Activated CD8-positive, alpha-beta T cell treated with anti-CD3 and anti-CD28 coated beads, Interleukin-2, amount 10 ng/mL, durations not matched to agents 7 days and 5 days (primary cell): ENCODE measurements around the gene SLC24A3. TPM values are rescaled to one million over a fixed set of nuclear protein-coding genes. Genes with fewer than 3 reads are reported as not detected.

Source experiments
- ATAC-seq: fragments of 150-1000 bp; cut with Tn5 transposase; one replicate; pipeline ENCODE4 v1.10.0; 2021; ENCODE audit warnings: moderate library complexity
- CTCF ChIA-PET: fragments of 350-600 bp; sonication (Branson Sonifier 250); formaldehyde crosslinking; loops from one replicate; lab custom pipeline; 2021; ENCODE audit warnings: antibody characterized with exemption; lab: Charles Lee
- POLR2A ChIA-PET: fragments of 350-600 bp; sonication (Branson Sonifier 250); formaldehyde crosslinking; loops from one replicate; lab custom pipeline; 2021; ENCODE audit warnings: antibody characterized with exemption; lab: Charles Lee
- DNase-seq: peaks from one replicate; pipeline ENCODE4 v3.0.0-alpha.2; 2020
- H3K27ac Mint-ChIP-seq: one replicate; pipeline ENCODE4 v1.8.0; 2021; ENCODE audit warnings: mild to moderate bottlenecking, mixed read lengths
- H3K27me3 Mint-ChIP-seq: one replicate; pipeline ENCODE4 v1.8.0; 2021; ENCODE audit warnings: low read depth, mixed read lengths
- H3K36me3 Mint-ChIP-seq: one replicate; pipeline ENCODE4 v1.8.0; 2021; ENCODE audit warnings: low read depth, mixed read lengths
- H3K4me1 Mint-ChIP-seq: one replicate; pipeline ENCODE4 v1.8.0; 2021; ENCODE audit warnings: low read depth, mixed read lengths
- H3K4me3 Mint-ChIP-seq: one replicate; pipeline ENCODE4 v1.8.0; 2021; ENCODE audit warnings: mild to moderate bottlenecking, mixed read lengths
- H3K9me3 Mint-ChIP-seq: one replicate; pipeline ENCODE4 v1.8.0; 2022; ENCODE audit warnings: mixed read lengths; ENCODE audit not compliant: insufficient read depth
- total RNA-seq, 2 experiments: library from RNA; stranded (reverse); gene quantifications; one replicate each; pipeline ENCODE4 v1.2.3, GENCODE V29; 2021

The SLC24A3 gene
- total RNA-seq, 2 experiments from 2014 or later = not detected

DNA sequence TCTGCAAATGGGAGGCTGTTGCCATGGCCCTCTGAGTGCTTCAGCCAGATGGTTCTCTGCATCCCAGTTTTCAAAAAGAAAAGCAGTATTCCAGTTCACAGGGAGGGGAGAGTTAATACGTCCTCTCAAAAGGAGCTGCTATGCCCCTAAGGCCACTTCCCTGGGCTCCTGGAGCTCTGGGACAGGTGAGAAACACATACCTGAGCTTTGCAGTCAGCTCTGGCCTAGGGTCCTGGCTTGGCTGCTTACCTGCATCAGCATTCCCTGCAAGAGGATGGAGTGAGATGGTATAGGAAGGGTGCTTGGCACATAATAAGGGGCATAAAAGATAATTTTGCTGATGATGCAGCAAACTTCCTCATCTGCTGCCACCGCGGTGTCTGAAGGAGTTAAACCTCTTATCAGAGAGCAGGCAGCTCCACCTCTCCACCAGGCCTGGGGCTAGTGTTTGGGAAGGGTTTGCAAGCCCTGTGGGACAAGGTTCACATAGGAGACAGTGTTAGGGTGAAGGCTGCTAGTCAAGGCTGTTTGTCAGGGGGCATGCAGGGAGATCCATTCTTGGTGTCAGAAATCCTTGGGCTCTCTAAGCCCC lies 62.7 kb downstream of the SLC24A3 start:
- ATAC-seq (no peak), DNase-seq (no peak)
- H3K27ac Mint-ChIP-seq = no peak overlapping the region
- no peaks in the 10 kb centered on the region for H3K36me3 Mint-ChIP-seq
- ChIA-PET POLR2A (no interaction called here), CTCF (no interaction called here)
- no peak overlapping the region for H3K4me3 Mint-ChIP-seq
- no peaks in the 10 kb centered on the region for H3K9me3 Mint-ChIP-seq
- H3K4me1 Mint-ChIP-seq = no peaks in the 10 kb centered on the region
- no peaks in the 10 kb centered on the region for H3K27me3 Mint-ChIP-seq

GRCh38 chr20:19275630-19276071 lies 63.2 kb downstream of the SLC24A3 start:
- no peak for DNase-seq
- no peak for ATAC-seq
- Mint-ChIP-seq H3K36me3 (no peaks in the 10 kb centered on the region), H3K27me3 (no peaks in the 10 kb centered on the region), H3K27ac (no peak overlapping the region), H3K9me3 (no peaks in the 10 kb centered on the region), H3K4me3 (no peak overlapping the region), H3K4me1 (no peaks in the 10 kb centered on the region)
- CTCF ChIA-PET = no interaction called here
- POLR2A ChIA-PET = no interaction called here

DNA sequence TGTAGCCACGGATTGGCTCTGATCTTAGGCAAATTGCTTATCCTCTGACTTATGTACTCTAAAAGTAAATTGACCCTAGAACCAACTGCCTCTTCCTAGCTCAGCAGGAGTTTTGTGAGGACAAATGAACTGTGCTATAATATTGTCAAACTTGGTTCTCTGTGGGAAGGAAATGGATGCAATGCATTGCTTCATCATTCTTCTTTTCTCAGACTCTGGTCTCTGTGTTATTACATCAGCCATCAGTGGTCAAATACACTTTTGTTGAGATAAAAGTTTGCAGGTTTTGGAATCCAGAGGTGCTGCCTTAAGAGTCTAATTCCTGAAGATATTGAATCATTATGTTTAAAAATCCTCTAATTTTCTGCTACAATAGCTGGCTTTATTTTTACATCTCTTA lies 64.9 kb downstream of the SLC24A3 start:
- no peak overlapping the region for H3K4me3 Mint-ChIP-seq
- H3K27me3 Mint-ChIP-seq = no peaks in the 10 kb centered on the region
- ATAC-seq = no peak
- no peak overlapping the region for H3K27ac Mint-ChIP-seq
- CTCF ChIA-PET = no interaction called here
- H3K4me1 Mint-ChIP-seq = no peaks in the 10 kb centered on the region
- H3K36me3 Mint-ChIP-seq = no peaks in the 10 kb centered on the region
- POLR2A ChIA-PET = no interaction called here
- no peak for DNase-seq
- H3K9me3 Mint-ChIP-seq = no peaks in the 10 kb centered on the region

DNA sequence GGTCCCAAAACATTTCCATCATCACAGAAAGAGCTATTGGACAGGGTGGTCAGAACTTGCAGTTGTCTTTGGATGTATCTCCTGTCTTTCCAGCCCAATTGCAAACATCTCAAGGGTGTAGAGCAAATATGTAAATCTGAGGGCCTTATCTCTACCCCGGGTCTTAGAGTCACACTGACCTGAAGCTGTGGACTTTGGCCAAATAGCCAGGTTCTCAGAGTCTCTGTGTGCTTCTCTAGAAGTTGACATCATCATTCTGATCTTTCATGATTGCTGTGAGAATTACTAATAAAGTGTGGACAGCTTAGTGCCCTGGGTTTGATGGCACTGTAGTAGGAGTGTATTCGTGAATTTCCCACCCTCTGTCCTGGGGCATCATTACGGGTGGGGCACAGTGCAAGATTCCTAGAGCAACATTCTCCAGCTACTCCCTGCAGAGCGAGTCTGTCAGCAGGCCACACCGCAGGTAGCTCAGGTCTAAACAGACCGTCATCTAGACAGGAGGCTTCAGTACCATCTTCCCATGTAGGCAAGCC lies 71.1 kb downstream of the SLC24A3 start:
- no peak for DNase-seq
- no peaks in the 10 kb centered on the region for H3K27me3 Mint-ChIP-seq
- H3K4me3 Mint-ChIP-seq = no peak overlapping the region
- no peak for ATAC-seq
- H3K9me3 Mint-ChIP-seq = no peaks in the 10 kb centered on the region
- ChIA-PET CTCF (no interaction called here), POLR2A (no interaction called here)
- H3K27ac Mint-ChIP-seq = no peak overlapping the region
- no peaks in the 10 kb centered on the region for H3K4me1 Mint-ChIP-seq
- no peaks in the 10 kb centered on the region for H3K36me3 Mint-ChIP-seq

- Mint-ChIP-seq H3K9me3 (no peaks in the 10 kb centered on the region), H3K27ac (no peak overlapping the region), H3K4me3 (no peak overlapping the region), H3K36me3 (no peaks in the 10 kb centered on the region), H3K27me3 (no peaks in the 10 kb centered on the region), H3K4me1 (no peaks in the 10 kb centered on the region)
- ChIA-PET CTCF (no interaction called here), POLR2A (no interaction called here)
- ATAC-seq = no peak
- no peak for DNase-seq
Observed at GRCh38 chr20:19284400-19285178, 72.1 kb downstream of the SLC24A3 start.

GRCh38 chr20:19285436-19285835 lies 73.0 kb downstream of the SLC24A3 start:
- ChIA-PET POLR2A (no interaction called here), CTCF (no interaction called here)
- H3K27ac Mint-ChIP-seq = no peak overlapping the region
- no peaks in the 10 kb centered on the region for H3K27me3 Mint-ChIP-seq
- no peaks in the 10 kb centered on the region for H3K9me3 Mint-ChIP-seq
- H3K4me3 Mint-ChIP-seq = no peak overlapping the region
- DNase-seq = no peak
- no peaks in the 10 kb centered on the region for H3K36me3 Mint-ChIP-seq
- no peaks in the 10 kb centered on the region for H3K4me1 Mint-ChIP-seq
- no peak for ATAC-seq

- DNase-seq = no peak
- Mint-ChIP-seq H3K27ac (no peak overlapping the region), H3K4me1 (no peaks in the 10 kb centered on the region), H3K9me3 (no peaks in the 10 kb centered on the region), H3K4me3 (no peak overlapping the region), H3K36me3 (no peaks in the 10 kb centered on the region), H3K27me3 (no peaks in the 10 kb centered on the region)
- POLR2A ChIA-PET = no interaction called here
- ATAC-seq = no peak
- CTCF ChIA-PET = no interaction called here
Observed at GRCh38 chr20:19288061-19288460, 75.6 kb downstream of the SLC24A3 start.

DNA sequence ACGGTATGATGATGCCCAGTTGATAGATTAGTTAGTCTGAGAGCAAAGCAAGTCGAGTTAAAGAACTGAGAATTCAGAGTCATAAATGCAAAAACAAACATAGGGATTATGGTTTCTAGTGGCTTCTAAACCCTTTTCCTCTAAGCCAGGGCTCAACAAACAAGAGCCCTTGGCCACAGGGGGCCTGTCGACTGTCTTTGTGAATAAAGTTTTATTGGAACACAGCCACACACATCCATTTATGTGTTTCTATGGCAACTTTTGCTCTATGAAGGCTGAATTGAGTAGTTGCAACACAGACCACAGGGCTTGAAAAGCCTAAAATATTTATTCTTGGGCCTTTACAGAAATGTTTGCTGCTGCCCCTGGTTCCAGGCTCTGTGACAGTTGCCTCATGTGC lies 76.2 kb downstream of the SLC24A3 start:
- ChIA-PET POLR2A (no interaction called here), CTCF (no interaction called here)
- no peaks in the 10 kb centered on the region for H3K27me3 Mint-ChIP-seq
- no peaks in the 10 kb centered on the region for H3K4me1 Mint-ChIP-seq
- no peak overlapping the region for H3K4me3 Mint-ChIP-seq
- no peak for DNase-seq
- no peak for ATAC-seq
- no peaks in the 10 kb centered on the region for H3K36me3 Mint-ChIP-seq
- no peaks in the 10 kb centered on the region for H3K9me3 Mint-ChIP-seq
- H3K27ac Mint-ChIP-seq = no peak overlapping the region

DNA sequence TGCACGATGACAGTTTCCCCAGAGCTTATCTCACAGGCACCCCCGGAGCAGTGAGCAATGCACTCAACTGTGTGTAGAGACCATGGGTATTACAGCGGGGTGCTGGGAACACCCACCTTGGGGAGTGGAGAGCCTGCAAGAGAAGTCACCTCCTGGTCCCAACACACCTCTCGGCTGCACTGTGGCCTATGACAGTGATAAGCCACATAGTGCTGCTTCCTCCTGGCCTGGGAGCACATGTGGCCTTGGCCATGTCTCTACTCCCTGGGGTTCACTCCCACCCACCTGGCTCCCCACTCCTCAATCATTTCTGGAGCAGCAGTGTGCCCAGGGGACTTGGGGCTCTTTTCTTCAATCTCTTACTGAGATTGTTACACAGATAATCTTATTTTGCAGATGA lies 77.0 kb downstream of the SLC24A3 start:
- H3K36me3 Mint-ChIP-seq = no peaks in the 10 kb centered on the region
- DNase-seq = no peak
- no peaks in the 10 kb centered on the region for H3K9me3 Mint-ChIP-seq
- no peak overlapping the region for H3K4me3 Mint-ChIP-seq
- ChIA-PET CTCF (no interaction called here), POLR2A (no interaction called here)
- H3K27me3 Mint-ChIP-seq = no peaks in the 10 kb centered on the region
- no peak overlapping the region for H3K27ac Mint-ChIP-seq
- no peaks in the 10 kb centered on the region for H3K4me1 Mint-ChIP-seq
- ATAC-seq = no peak

DNA sequence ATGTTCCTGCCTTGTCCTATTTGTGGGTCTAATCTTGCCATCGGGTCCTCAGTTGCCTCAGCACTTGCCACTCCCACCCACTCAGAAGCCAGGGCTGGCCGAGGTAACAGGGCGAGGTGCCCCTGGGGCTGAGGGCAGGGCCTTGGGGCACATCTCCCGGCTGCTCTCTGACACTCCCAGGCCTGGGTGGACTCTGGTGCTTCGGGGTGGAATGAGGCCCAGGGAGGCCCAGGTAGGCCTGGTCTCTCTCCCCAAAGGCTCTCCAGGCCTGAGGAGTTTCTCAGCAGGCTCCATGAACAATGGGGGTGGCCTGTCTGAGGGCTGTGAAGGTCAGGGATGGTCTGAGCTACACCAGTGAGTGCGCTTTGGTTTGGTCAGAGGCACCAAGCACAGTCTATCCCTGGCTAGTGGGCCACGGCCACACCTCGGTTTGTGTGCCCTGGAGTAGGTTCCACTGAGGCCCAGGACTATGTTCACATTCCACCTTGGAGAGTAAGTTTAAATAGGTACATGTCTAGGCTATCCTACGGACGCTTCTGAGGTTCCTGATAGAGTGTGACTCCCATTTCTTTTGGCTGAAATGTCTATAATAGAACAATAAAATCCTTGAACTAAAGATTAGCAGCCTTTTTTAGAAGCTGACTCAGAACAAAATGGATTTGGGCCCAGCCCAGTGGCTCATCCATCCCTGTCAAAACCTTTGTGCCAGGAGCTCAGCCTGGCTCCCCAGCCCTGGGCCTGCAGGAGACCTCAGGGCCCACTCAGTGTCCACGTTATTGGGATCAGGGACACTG lies 78.8 kb downstream of the SLC24A3 start:
- Mint-ChIP-seq H3K4me1 (no peaks in the 10 kb centered on the region), H3K27me3 (peaks cover under 1% of the 10 kb centered on the region), H3K36me3 (no peaks in the 10 kb centered on the region), H3K9me3 (no peaks in the 10 kb centered on the region), H3K27ac (no peak overlapping the region), H3K4me3 (no peak overlapping the region)
- ATAC-seq = no peak
- DNase-seq = no peak
- ChIA-PET POLR2A (no interaction called here), CTCF (no interaction called here)

GRCh38 chr20:19291818-19292132 lies 79.3 kb downstream of the SLC24A3 start:
- ATAC-seq = no peak
- H3K4me3 Mint-ChIP-seq = no peak overlapping the region
- no peak overlapping the region for H3K27ac Mint-ChIP-seq
- no peaks in the 10 kb centered on the region for H3K36me3 Mint-ChIP-seq
- no peak for DNase-seq
- H3K9me3 Mint-ChIP-seq = no peaks in the 10 kb centered on the region
- peaks cover 2% of the 10 kb centered on the region for H3K27me3 Mint-ChIP-seq
- ChIA-PET POLR2A (no interaction called here), CTCF (no interaction called here)
- H3K4me1 Mint-ChIP-seq = no peaks in the 10 kb centered on the region

DNA sequence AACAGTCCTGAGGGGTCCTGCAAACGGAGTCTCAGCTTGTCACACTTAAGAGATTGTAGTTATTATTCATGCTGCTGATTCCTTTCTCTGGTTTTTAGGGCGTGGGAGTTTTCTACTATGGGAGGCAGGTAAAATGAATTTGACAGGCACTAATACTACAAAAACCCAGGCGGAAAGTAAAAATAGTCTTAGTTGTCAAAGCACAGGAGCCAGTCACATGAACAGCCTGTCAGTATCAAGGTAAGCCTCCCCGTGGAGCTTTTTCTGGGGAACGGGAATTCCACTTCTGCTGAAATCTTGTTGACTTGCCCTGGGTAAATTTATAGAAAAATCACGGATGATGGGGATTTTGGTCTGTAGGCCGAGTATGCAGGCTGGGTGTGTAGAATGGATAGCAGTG lies 79.8 kb downstream of the SLC24A3 start:
- ChIA-PET CTCF (no interaction called here), POLR2A (no interaction called here)
- Mint-ChIP-seq H3K27ac (no peak overlapping the region), H3K36me3 (no peaks in the 10 kb centered on the region), H3K4me1 (no peaks in the 10 kb centered on the region), H3K9me3 (no peaks in the 10 kb centered on the region), H3K27me3 (peaks cover 5% of the 10 kb centered on the region), H3K4me3 (no peak overlapping the region)
- ATAC-seq (no peak), DNase-seq (no peak)
